ENCODE data around the gene NCOA1. TPM values are rescaled to one million over a fixed set of nuclear protein-coding genes. Genes with fewer than 3 reads are reported as not detected.

The NCOA1 gene
- total and polyA plus RNA-seq, 7 experiments from 2014 or later = 13.2 to 72.8 (median 43.0) TPM

GRCh38 chr2:24643051-24643450, 152.0 kb downstream of the NCOA1 start:
- CTCF ChIA-PET = no interaction called here
- Histone ChIP-seq H3K27me3 (ENCODE audit: control insufficient read depth in 2 of 2, insufficient read depth in 2 of 2, low read length in 2 of 2) (no peaks in the 10 kb centered on the region), H3K4me3 (ENCODE audit: low read length) (no peak overlapping the region), H3K4me1 (ENCODE audit: control insufficient read depth in 2 of 2, insufficient read depth in 2 of 2, low read length in 2 of 2) (no peaks in the 10 kb centered on the region), H3K9me3 (ENCODE audit: control insufficient read depth in 2 of 3, low read length in 3 of 3) (no peaks in the 10 kb centered on the region), H3K27ac (ENCODE audit: low read depth, low read length) (no peak overlapping the region), H3K36me3 (ENCODE audit: control insufficient read depth in 2 of 3, insufficient read depth in 3 of 3, low read length in 3 of 3) (peaks cover 0 to 6% (median 4%) of the 10 kb centered on the region in 3 experiments)
- Mint-ChIP-seq H3K27me3 (no peaks in the 10 kb centered on the region), H3K9me3 (peaks cover 0 to 6% (median 0%) of the 10 kb centered on the region in 11 donors), H3K4me3 (no peak overlapping the region), H3K36me3 (peaks cover 4 to 28% (median 9%) of the 10 kb centered on the region in 5 donors), H3K27ac (no peak overlapping the region), H3K4me1 (peaks cover 0 to 37% (median 23%) of the 10 kb centered on the region in 7 donors)
- ATAC-seq (no peak), DNase-seq (no peak)
- intact Hi-C loops (cut with micrococcal nuclease) = no loop called here
- POLR2A ChIA-PET = no interaction called here

- Mint-ChIP-seq H3K27ac (no peak overlapping the region), H3K36me3 (peaks cover 1 to 25% (median 12%) of the 10 kb centered on the region in 5 donors), H3K27me3 (no peaks in the 10 kb centered on the region), H3K4me1 (peaks cover 0 to 28% (median 16%) of the 10 kb centered on the region in 7 donors), H3K9me3 (no peaks in the 10 kb centered on the region), H3K4me3 (no peak overlapping the region)
- intact Hi-C loops (cut with micrococcal nuclease) = no loop called here
- no peaks in the 10 kb centered on the region for H3K4me1 ChIP-seq (ENCODE audit: control insufficient read depth in 2 of 2, insufficient read depth in 2 of 2, low read length in 2 of 2)
- DNase-seq (no peak), ATAC-seq (no peak)
- POLR2A ChIA-PET = no interaction called here
- H3K9me3 ChIP-seq (ENCODE audit: control insufficient read depth in 2 of 3, low read length in 3 of 3) = no peaks in the 10 kb centered on the region
- H3K36me3 ChIP-seq (ENCODE audit: control insufficient read depth in 2 of 3, insufficient read depth in 3 of 3, low read length in 3 of 3) = peaks cover 0 to 6% (median 4%) of the 10 kb centered on the region in 3 experiments
- no peaks in the 10 kb centered on the region for H3K27me3 ChIP-seq (ENCODE audit: control insufficient read depth in 2 of 2, insufficient read depth in 2 of 2, low read length in 2 of 2)
- CTCF ChIA-PET = no interaction called here
- H3K4me3 ChIP-seq (ENCODE audit: low read length) = no peak overlapping the region
- H3K27ac ChIP-seq (ENCODE audit: low read depth, low read length) = no peak overlapping the region
Observed at GRCh38 chr2:24644032-24644431, 153.0 kb downstream of the NCOA1 start.

GRCh38 chr2:24650997-24651642, 160.1 kb downstream of the NCOA1 start:
- Histone ChIP-seq H3K27ac (ENCODE audit: low read depth, low read length) (no peak overlapping the region), H3K27me3 (ENCODE audit: control insufficient read depth in 2 of 2, insufficient read depth in 2 of 2, low read length in 2 of 2) (no peaks in the 10 kb centered on the region), H3K4me1 (ENCODE audit: control insufficient read depth in 2 of 2, insufficient read depth in 2 of 2, low read length in 2 of 2) (no peaks in the 10 kb centered on the region), H3K9me3 (ENCODE audit: control insufficient read depth in 2 of 3, low read length in 3 of 3) (no peaks in the 10 kb centered on the region), H3K36me3 (ENCODE audit: control insufficient read depth in 2 of 3, insufficient read depth in 3 of 3, low read length in 3 of 3) (no peaks in the 10 kb centered on the region), H3K4me3 (ENCODE audit: low read length) (no peak overlapping the region)
- peaks cover 0 to 22% (median 10%) of the 10 kb centered on the region in 5 donors for H3K36me3 Mint-ChIP-seq
- DNase-seq (no peak), ATAC-seq (no peak)
- ChIA-PET CTCF (interaction anchor here (1.2 kb wide), 1 partner anchor 78 kb away, joined by 3 read pairs; no protein-coding TSS in a partner anchor), POLR2A (no interaction called here)
- H3K9me3 Mint-ChIP-seq = no peaks in the 10 kb centered on the region
- H3K4me3 Mint-ChIP-seq = no peak overlapping the region
- H3K4me1 Mint-ChIP-seq = peaks cover 0 to 17% (median 14%) of the 10 kb centered on the region in 7 donors
- no peaks in the 10 kb centered on the region for H3K27me3 Mint-ChIP-seq
- intact Hi-C loops (cut with micrococcal nuclease) = no loop called here
- no peak overlapping the region for H3K27ac Mint-ChIP-seq

GRCh38 chr2:24651643-24652003, 160.6 kb downstream of the NCOA1 start:
- H3K4me1 Mint-ChIP-seq = peaks cover 0 to 19% (median 14%) of the 10 kb centered on the region in 7 donors
- no peaks in the 10 kb centered on the region for H3K27me3 Mint-ChIP-seq
- DNase-seq (no peak), ATAC-seq (no peak)
- H3K9me3 Mint-ChIP-seq = no peaks in the 10 kb centered on the region
- CTCF ChIA-PET = interaction anchor here (1.2 kb wide), 1 partner anchor 78 kb away, joined by 3 read pairs; no protein-coding TSS in a partner anchor
- POLR2A ChIA-PET = no interaction called here
- H3K27me3 ChIP-seq (ENCODE audit: control insufficient read depth in 2 of 2, insufficient read depth in 2 of 2, low read length in 2 of 2) = no peaks in the 10 kb centered on the region
- H3K27ac Mint-ChIP-seq = no peak overlapping the region
- no peak overlapping the region for H3K27ac ChIP-seq (ENCODE audit: low read depth, low read length)
- H3K36me3 ChIP-seq (ENCODE audit: control insufficient read depth in 2 of 3, insufficient read depth in 3 of 3, low read length in 3 of 3) = no peaks in the 10 kb centered on the region
- H3K9me3 ChIP-seq (ENCODE audit: control insufficient read depth in 2 of 3, low read length in 3 of 3) = no peaks in the 10 kb centered on the region
- H3K4me1 ChIP-seq (ENCODE audit: control insufficient read depth in 2 of 2, insufficient read depth in 2 of 2, low read length in 2 of 2) = no peaks in the 10 kb centered on the region
- intact Hi-C loops (cut with micrococcal nuclease) = no loop called here
- H3K4me3 ChIP-seq (ENCODE audit: low read length) = no peak overlapping the region
- peaks cover 0 to 19% (median 7%) of the 10 kb centered on the region in 5 donors for H3K36me3 Mint-ChIP-seq
- no peak overlapping the region for H3K4me3 Mint-ChIP-seq

GRCh38 chr2:24652265-24653182, 161.5 kb downstream of the NCOA1 start:
- H3K36me3 ChIP-seq (ENCODE audit: control insufficient read depth in 2 of 3, insufficient read depth in 3 of 3, low read length in 3 of 3) = no peaks in the 10 kb centered on the region
- H3K4me3 ChIP-seq (ENCODE audit: low read length) = no peak overlapping the region
- Mint-ChIP-seq H3K36me3 (peaks cover 0 to 15% (median 7%) of the 10 kb centered on the region in 5 donors), H3K4me1 (peaks cover 0 to 25% (median 14%) of the 10 kb centered on the region in 7 donors), H3K27ac (peak overlapping the region in 1 of 9 donors; percentile 29), H3K9me3 (no peaks in the 10 kb centered on the region), H3K4me3 (no peak overlapping the region), H3K27me3 (no peaks in the 10 kb centered on the region)
- no peak overlapping the region for H3K27ac ChIP-seq (ENCODE audit: low read depth, low read length)
- H3K9me3 ChIP-seq (ENCODE audit: control insufficient read depth in 2 of 3, low read length in 3 of 3) = no peaks in the 10 kb centered on the region
- ATAC-seq (no peak), DNase-seq (no peak)
- intact Hi-C loops (cut with micrococcal nuclease) = no loop called here
- no peaks in the 10 kb centered on the region for H3K27me3 ChIP-seq (ENCODE audit: control insufficient read depth in 2 of 2, insufficient read depth in 2 of 2, low read length in 2 of 2)
- POLR2A ChIA-PET = no interaction called here
- CTCF ChIA-PET = interaction anchor here (1.2 kb wide), 1 partner anchor 77 kb away, joined by 3 read pairs; no protein-coding TSS in a partner anchor
- no peaks in the 10 kb centered on the region for H3K4me1 ChIP-seq (ENCODE audit: control insufficient read depth in 2 of 2, insufficient read depth in 2 of 2, low read length in 2 of 2)

GRCh38 chr2:24657818-24658217, 166.8 kb downstream of the NCOA1 start:
- H3K27ac ChIP-seq (ENCODE audit: low read depth, low read length) = no peak overlapping the region
- intact Hi-C loops (cut with micrococcal nuclease) = no loop called here
- no peaks in the 10 kb centered on the region for H3K9me3 ChIP-seq (ENCODE audit: control insufficient read depth in 2 of 3, low read length in 3 of 3)
- POLR2A ChIA-PET = no interaction called here
- no peak overlapping the region for H3K27ac Mint-ChIP-seq
- H3K27me3 ChIP-seq (ENCODE audit: control insufficient read depth in 2 of 2, insufficient read depth in 2 of 2, low read length in 2 of 2) = no peaks in the 10 kb centered on the region
- H3K9me3 Mint-ChIP-seq = no peaks in the 10 kb centered on the region
- CTCF ChIA-PET = no interaction called here
- ATAC-seq = no peak
- peaks cover 0 to 28% (median 9%) of the 10 kb centered on the region in 5 donors for H3K36me3 Mint-ChIP-seq
- no peaks in the 10 kb centered on the region for H3K27me3 Mint-ChIP-seq
- H3K36me3 ChIP-seq (ENCODE audit: control insufficient read depth in 2 of 3, insufficient read depth in 3 of 3, low read length in 3 of 3) = peaks cover 0 to 6% (median 6%) of the 10 kb centered on the region in 3 experiments
- H3K4me3 ChIP-seq (ENCODE audit: low read length) = no peak overlapping the region
- no peak for DNase-seq
- peaks cover 0 to 39% (median 20%) of the 10 kb centered on the region in 7 donors for H3K4me1 Mint-ChIP-seq
- no peaks in the 10 kb centered on the region for H3K4me1 ChIP-seq (ENCODE audit: control insufficient read depth in 2 of 2, insufficient read depth in 2 of 2, low read length in 2 of 2)
- H3K4me3 Mint-ChIP-seq = no peak overlapping the region

All from naive thymus-derived CD4-positive, alpha-beta T cell (primary cell).